ENCODE measurements around the gene ITGB7. TPM values are rescaled to one million over a fixed set of nuclear protein-coding genes. Genes with fewer than 3 reads are reported as not detected.
"Not testable (repeated sequence)": the region's sequence is repeated elsewhere in the genome, so short reads cannot be mapped to it uniquely, and the experiment has no call there.

Gene ITGB7
- total RNA-seq, 1 experiment from 2014 or later: 1.9 TPM

- ATAC-seq (peak; percentile 96), DNase-seq (peak; percentile 98)
- Histone ChIP-seq H3F3A (ENCODE audit: low read length, unreplicated experiment) (peaks cover 11% of the 10 kb centered on the region), H4K20me1 (ENCODE audit: low read length) (no peaks in the 10 kb centered on the region), H3K9ac (ENCODE audit: low read length) (peak within 1 kb of the TSS; percentile 84), H3K27ac (ENCODE audit: low read length) (peak within 1 kb of the TSS; percentile 90), H3K4me1 (ENCODE audit: insufficient read depth, low read length) (peaks cover 37% of the 10 kb centered on the region), H2AFZ (ENCODE audit: low read length) (peak within 1 kb of the TSS; percentile 94), H3K27me3 (ENCODE audit: low read length) (no peaks in the 10 kb centered on the region), H3K79me2 (ENCODE audit: low read length) (peaks cover 39% of the 10 kb centered on the region), H3K4me2 (ENCODE audit: low read length) (peak within 1 kb of the TSS; percentile 89), H3K4me3 (ENCODE audit: low read length) (peak within 1 kb of the TSS; percentile 94), H3K9me2 (replicated peaks; ENCODE audit: low read length) (no peaks in the 10 kb centered on the region), H3K9me3 (ENCODE audit: low read length) (no peaks in the 10 kb centered on the region), H3K36me3 (ENCODE audit: low read depth, low read length) (peaks cover 23% of the 10 kb centered on the region)
- TF ChIP-seq EZH2phosphoT487 (IDR thresholded peaks at IDR 0.05; ENCODE audit: borderline replicate concordance, low read length) (0 out of 2 replicates have a peak, but pooled peaks have one; percentile 31), EZH2 (IDR thresholded peaks at IDR 0.05; ENCODE audit: low read length, unreplicated experiment) (no peak)
- intact Hi-C loops (cut with micrococcal nuclease): loop anchor here (2.0 kb wide), 1 partner anchor 40 kb away; no protein-coding TSS in a partner anchor
- no TSS peak for BruUV-seq (replicated peaks)
- ChIA-PET POLR2A (ENCODE audit: unreplicated experiment) (interaction anchor here (0.6 to 0.7 kb wide), 3 partner anchors 45 to 142 kb away, joined by 4 to 11 read pairs (median 6); partner anchors contain the start of gene MYG1), CTCF (interaction anchor here (0.9 to 1.3 kb wide), 3 partner anchors 21 to 131 kb away, joined by 3 to 8 read pairs (median 4); partner anchors contain the start of gene PFDN5)
Measured at GRCh38 chr12:53180220-53180930, 26.7 kb downstream of the ITGB7 start, which contains the start of the genes CSAD and ZNF740. Gene CSAD, minus strand, starts transcription at chr12:53180925. Its CDS starts 7,455 bp downstream, at chr12:53173470. Gene ZNF740, plus strand, starts transcription at chr12:53180722. Its CDS starts 1,262 bp downstream, at chr12:53181984.

DNA sequence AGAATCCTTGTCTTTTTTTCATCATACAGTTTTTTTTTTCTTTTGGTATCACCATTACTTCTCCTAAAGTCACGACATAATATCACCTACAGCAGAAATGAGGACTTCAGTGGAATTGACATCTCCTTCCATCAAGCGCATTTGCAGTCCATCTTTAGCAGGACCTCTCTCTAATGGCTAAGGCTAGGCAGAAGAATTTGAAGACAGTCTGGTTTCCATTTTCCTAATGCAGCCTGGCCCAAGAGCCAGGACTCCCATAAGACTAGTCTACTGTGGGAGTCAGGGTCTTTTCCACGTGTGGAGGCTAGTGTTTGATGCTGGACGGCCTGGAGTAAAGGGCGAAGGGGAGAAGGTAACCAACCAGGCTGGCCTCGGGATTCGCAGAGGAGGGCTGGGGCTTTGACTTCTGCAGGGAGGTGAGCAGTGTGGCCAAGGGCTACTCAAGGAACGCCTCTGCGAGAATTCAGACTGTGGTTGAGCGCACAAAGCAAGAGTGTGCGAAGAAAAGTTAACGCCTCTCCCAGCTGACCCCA is 27.3 kb downstream of the ITGB7 start:
- Histone ChIP-seq H3K79me2 (ENCODE audit: low read length) (peaks cover 39% of the 10 kb centered on the region), H3K4me3 (ENCODE audit: low read length) (peak overlapping the region; percentile 94), H4K20me1 (ENCODE audit: low read length) (no peaks in the 10 kb centered on the region), H3F3A (ENCODE audit: low read length, unreplicated experiment) (peaks cover 12% of the 10 kb centered on the region), H3K9ac (ENCODE audit: low read length) (peak overlapping the region; percentile 84), H2AFZ (ENCODE audit: low read length) (peak overlapping the region; percentile 94), H3K27ac (ENCODE audit: low read length) (peak overlapping the region; percentile 90), H3K27me3 (ENCODE audit: low read length) (no peaks in the 10 kb centered on the region), H3K4me2 (ENCODE audit: low read length) (peak overlapping the region; percentile 89), H3K4me1 (ENCODE audit: insufficient read depth, low read length) (peaks cover 43% of the 10 kb centered on the region), H3K9me2 (replicated peaks; ENCODE audit: low read length) (no peaks in the 10 kb centered on the region), H3K36me3 (ENCODE audit: low read depth, low read length) (peaks cover 17% of the 10 kb centered on the region), H3K9me3 (ENCODE audit: low read length) (no peaks in the 10 kb centered on the region)
- peak; percentile 29 for DNase-seq
- ChIA-PET POLR2A (ENCODE audit: unreplicated experiment) (interaction anchor here (0.6 to 0.7 kb wide), 2 partner anchors 44 to 120 kb away, joined by 4 to 6 read pairs; partner anchors contain the start of gene MYG1), CTCF (interaction anchor here (0.9 to 1.3 kb wide), 3 partner anchors 21 to 131 kb away, joined by 3 to 8 read pairs (median 4); partner anchors contain the start of gene PFDN5)
- ATAC-seq: peak; percentile 25
- TF ChIP-seq, protein P1, sequence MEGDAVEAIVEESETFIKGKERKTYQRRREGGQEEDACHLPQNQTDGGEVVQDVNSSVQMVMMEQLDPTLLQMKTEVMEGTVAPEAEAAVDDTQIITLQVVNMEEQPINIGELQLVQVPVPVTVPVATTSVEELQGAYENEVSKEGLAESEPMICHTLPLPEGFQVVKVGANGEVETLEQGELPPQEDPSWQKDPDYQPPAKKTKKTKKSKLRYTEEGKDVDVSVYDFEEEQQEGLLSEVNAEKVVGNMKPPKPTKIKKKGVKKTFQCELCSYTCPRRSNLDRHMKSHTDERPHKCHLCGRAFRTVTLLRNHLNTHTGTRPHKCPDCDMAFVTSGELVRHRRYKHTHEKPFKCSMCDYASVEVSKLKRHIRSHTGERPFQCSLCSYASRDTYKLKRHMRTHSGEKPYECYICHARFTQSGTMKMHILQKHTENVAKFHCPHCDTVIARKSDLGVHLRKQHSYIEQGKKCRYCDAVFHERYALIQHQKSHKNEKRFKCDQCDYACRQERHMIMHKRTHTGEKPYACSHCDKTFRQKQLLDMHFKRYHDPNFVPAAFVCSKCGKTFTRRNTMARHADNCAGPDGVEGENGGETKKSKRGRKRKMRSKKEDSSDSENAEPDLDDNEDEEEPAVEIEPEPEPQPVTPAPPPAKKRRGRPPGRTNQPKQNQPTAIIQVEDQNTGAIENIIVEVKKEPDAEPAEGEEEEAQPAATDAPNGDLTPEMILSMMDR (conservative IDR thresholded peaks at IDR 0.05; ENCODE audit: low read depth, low read length): no peak
- no peak for TF ChIP-seq EZH2phosphoT487 (IDR thresholded peaks at IDR 0.05; ENCODE audit: borderline replicate concordance, low read length)
- TF ChIP-seq EZH2 (IDR thresholded peaks at IDR 0.05; ENCODE audit: low read length, unreplicated experiment): no peak
- TSS peak; percentile 82 for BruUV-seq (replicated peaks)
- intact Hi-C loops (cut with micrococcal nuclease): loop anchor here (2.0 to 10.0 kb wide), 2 partner anchors 41 to 115 kb away; no protein-coding TSS in a partner anchor

GRCh38 chr12:53178803-53179202 is 28.2 kb downstream of the ITGB7 start:
- Histone ChIP-seq H3K4me2 (ENCODE audit: low read length) (0 out of 2 replicates have a peak overlapping the region, but pooled peaks have one; percentile 89), H3K36me3 (ENCODE audit: low read depth, low read length) (peaks cover 16% of the 10 kb centered on the region), H3K4me1 (ENCODE audit: insufficient read depth, low read length) (peaks cover 47% of the 10 kb centered on the region), H3K79me2 (ENCODE audit: low read length) (peaks cover 38% of the 10 kb centered on the region), H3F3A (ENCODE audit: low read length, unreplicated experiment) (peaks cover 12% of the 10 kb centered on the region)
- ATAC-seq; H3K27me3 ChIP-seq (ENCODE audit: low read length); H3K27ac ChIP-seq (ENCODE audit: low read length); POLR2A ChIA-PET (ENCODE audit: unreplicated experiment); H3K9me3 ChIP-seq (ENCODE audit: low read length); H2AFZ ChIP-seq (ENCODE audit: low read length); H3K9me2 ChIP-seq (replicated peaks; ENCODE audit: low read length); DNase-seq; H4K20me1 ChIP-seq (ENCODE audit: low read length); H3K9ac ChIP-seq (ENCODE audit: low read length); BruUV-seq (replicated peaks); CTCF ChIA-PET; H3K4me3 ChIP-seq (ENCODE audit: low read length): not testable (repeated sequence)
- intact Hi-C loops (cut with micrococcal nuclease): loop anchor here (10.0 kb wide), 1 partner anchor 114 kb away; no protein-coding TSS in a partner anchor

DNA sequence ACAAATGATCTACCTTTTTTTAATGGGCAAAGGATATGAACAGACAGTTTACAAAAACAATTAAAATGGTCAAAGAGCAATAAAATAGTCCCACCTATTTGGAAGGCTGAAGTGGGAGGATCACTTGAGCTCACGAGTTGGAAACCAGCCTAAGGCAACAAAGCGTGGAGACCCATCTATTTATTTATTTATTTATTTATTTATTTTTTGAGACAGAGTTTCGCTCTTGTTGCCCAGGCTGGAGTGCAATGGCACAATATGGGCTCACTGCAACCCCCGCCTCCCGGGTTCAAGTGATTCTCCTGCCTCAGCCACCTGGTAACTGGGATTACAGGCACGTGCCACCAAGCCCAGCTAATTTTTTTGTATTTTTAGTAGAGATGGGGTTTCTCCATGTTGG is 29.6 kb downstream of the ITGB7 start:
- H3K9me3 ChIP-seq (ENCODE audit: low read length); ATAC-seq; DNase-seq; CTCF ChIA-PET; POLR2A ChIA-PET (ENCODE audit: unreplicated experiment); H3K36me3 ChIP-seq (ENCODE audit: low read depth, low read length); H4K20me1 ChIP-seq (ENCODE audit: low read length); H3K4me2 ChIP-seq (ENCODE audit: low read length); H3K9ac ChIP-seq (ENCODE audit: low read length); H3K27me3 ChIP-seq (ENCODE audit: low read length); H3K4me3 ChIP-seq (ENCODE audit: low read length); H3K9me2 ChIP-seq (replicated peaks; ENCODE audit: low read length); H3K27ac ChIP-seq (ENCODE audit: low read length); H2AFZ ChIP-seq (ENCODE audit: low read length); BruUV-seq (replicated peaks): not testable (repeated sequence)
- intact Hi-C loops (cut with micrococcal nuclease): loop anchor here (10.0 kb wide), 1 partner anchor 113 kb away; no protein-coding TSS in a partner anchor
- H3F3A ChIP-seq (ENCODE audit: low read length, unreplicated experiment): peaks cover 12% of the 10 kb centered on the region
- peaks cover 52% of the 10 kb centered on the region for H3K4me1 ChIP-seq (ENCODE audit: insufficient read depth, low read length)
- peaks cover 25% of the 10 kb centered on the region for H3K79me2 ChIP-seq (ENCODE audit: low read length)
